Liver (tissue), 3 donors: ENCODE data around the gene ASB11.

ENCODE experiments used
- CTCF ChIP-seq: fragments of 150-350 bp; IDR thresholded peaks from 2 replicates; pipeline ENCODE4 v1.5.1; 2017; ENCODE audit warnings: improper control_type of control experiment, low read depth, low read length; ENCODE audit not compliant: missing input control
- JUND ChIP-seq, 2 donors: IDR thresholded peaks; 2 replicates each; pipeline ENCODE4 v1.6.1; 2016; ENCODE audit warnings: antibody characterized with exemption in 2 of 2
- RAD21 ChIP-seq, 2 donors: IDR thresholded peaks; 2 replicates each; pipeline ENCODE4 v1.6.1; 2016; ENCODE audit warnings: antibody characterized with exemption in 2 of 2, mild to moderate bottlenecking in 2 of 2
- SP1 ChIP-seq: IDR thresholded peaks from 2 replicates; pipeline ENCODE4 v1.6.1; 2018; ENCODE audit warnings: antibody characterized with exemption, mild to moderate bottlenecking
- donor health status: healthy.
- donor health status: healthy.

GRCh38 chrX:15321447-15321846 is 6.0 kb upstream of the ASB11 start:
- TF ChIP-seq RAD21 (IDR thresholded peaks at IDR 0.05), result no peak
- TF ChIP-seq CTCF, result no peak
- no peak for TF ChIP-seq JUND (IDR thresholded peaks at IDR 0.05)
- no peak for TF ChIP-seq SP1
